ENCODE results near the gene VCX3B.

Gene VCX3B

DNA sequence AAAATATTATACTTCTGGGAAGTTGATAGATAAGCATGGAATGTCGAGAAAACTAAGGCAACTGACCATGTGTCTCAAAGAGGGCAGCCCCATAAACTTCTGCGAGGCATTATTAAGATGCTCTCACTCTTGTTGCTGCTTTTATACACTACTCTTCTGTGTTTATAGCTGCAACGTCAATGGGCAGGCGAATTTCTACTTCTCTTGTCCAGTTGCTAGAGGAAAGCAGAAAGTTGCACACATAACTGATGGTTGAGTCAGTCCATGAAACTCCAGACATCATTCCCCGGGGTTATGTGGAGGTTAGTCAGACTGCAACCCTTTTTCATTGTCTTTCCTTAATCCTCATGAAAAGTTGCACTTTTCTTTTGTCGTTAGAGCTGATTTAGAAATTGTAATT, 39.8 kb downstream of the VCX3B start:
- H3K4me3 ChIP-seq (ENCODE audit: low read length), result no peak overlapping the region
- DNase-seq (ENCODE audit: low read depth), result no peak
- TF ChIP-seq, protein P1, sequence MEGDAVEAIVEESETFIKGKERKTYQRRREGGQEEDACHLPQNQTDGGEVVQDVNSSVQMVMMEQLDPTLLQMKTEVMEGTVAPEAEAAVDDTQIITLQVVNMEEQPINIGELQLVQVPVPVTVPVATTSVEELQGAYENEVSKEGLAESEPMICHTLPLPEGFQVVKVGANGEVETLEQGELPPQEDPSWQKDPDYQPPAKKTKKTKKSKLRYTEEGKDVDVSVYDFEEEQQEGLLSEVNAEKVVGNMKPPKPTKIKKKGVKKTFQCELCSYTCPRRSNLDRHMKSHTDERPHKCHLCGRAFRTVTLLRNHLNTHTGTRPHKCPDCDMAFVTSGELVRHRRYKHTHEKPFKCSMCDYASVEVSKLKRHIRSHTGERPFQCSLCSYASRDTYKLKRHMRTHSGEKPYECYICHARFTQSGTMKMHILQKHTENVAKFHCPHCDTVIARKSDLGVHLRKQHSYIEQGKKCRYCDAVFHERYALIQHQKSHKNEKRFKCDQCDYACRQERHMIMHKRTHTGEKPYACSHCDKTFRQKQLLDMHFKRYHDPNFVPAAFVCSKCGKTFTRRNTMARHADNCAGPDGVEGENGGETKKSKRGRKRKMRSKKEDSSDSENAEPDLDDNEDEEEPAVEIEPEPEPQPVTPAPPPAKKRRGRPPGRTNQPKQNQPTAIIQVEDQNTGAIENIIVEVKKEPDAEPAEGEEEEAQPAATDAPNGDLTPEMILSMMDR (conservative IDR thresholded peaks at IDR 0.05; ENCODE audit: low read length), result no peak
